ENCODE measurements around the gene CEP152.
"Not testable (repeated sequence)": the region's sequence is repeated elsewhere in the genome, so short reads cannot be mapped to it uniquely, and the experiment has no call there.

The CEP152 gene

DNA sequence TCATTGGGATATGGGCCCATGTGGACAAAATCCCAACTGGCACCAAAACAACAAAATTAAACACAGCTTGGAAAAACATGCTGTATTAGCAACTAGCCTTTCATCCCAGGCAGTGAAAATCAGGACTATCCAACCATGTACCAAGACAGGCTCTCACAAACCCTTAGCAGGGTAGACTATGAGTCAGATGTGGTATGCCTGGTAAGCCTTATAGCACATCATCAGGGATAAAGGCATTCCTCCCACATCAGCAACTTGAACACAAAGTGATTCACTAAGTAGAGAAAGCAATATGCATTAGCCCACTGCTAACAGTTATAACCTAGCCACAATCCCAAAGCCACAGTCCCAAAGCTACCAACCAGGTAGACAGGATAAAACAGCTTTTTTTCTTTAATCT lies 8.0 kb downstream of the CEP152 start:
- DNase-seq, result no peak

DNA sequence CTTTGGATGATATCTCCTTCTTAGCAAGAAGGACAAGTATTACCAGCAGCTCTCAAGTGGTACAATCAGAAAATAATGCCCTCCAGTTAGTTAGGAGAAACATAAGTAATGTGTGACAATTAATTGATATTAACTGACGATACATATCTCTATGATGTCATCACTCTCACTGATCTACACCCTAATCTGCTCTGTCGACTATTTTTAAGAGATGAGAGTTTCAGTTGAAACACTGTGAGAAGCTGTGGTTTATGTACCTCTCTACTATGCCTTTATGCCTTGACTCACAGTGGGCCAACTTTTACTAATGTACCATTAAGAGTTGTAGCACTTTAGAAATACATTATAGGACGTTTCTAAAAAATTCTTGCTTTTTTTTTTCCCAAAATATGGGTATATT lies 8.6 kb downstream of the CEP152 start:
- no peak for DNase-seq

DNA sequence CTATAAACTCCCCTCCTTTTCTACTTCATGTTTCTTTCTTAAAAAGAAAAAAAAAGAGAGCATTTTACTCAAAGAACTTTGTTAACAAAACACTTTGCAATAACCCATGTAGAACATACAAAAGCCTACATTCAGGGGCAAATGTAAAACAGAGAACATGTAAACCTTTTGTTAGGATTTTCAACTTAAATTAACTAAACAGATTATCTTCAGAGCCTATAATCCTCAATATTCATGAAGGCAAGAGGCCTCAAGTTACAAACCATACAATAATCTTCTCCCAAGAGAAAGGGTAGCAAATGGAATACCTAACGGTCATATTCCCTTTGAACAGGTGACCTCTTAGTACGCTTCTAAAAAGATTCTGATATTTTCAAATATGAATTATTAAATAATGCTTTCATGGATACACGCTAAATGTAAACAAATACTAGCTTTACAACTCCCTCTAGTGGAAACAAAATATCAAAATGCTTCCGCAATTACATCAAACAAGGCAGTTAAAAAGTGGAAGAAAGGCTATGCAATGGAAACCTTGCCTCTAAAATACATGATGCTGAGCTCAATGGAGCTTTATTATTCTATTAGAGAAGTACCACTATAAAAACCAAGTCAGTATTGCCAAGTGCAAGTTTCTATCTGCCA lies 9.9 kb downstream of the CEP152 start:
- no peak for DNase-seq

DNA sequence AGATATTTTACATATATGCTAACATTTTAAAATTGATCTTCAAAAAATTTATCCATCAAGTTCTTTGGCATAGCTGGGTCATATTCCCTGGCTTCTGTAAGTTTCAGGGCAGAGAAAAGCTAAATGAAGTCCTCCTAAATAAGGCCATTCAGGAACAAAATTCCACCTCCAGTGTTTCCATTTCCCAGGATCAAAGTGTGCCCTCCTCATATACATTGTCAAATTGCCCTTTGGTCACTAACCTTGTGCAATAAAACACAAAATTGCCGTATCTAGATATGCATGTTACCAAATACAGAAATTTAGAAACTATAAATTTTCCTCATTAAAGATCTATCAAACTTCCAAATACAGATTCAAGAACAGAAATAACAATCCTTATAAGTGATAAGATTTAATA lies 10.6 kb downstream of the CEP152 start:
- no peak for DNase-seq

DNA sequence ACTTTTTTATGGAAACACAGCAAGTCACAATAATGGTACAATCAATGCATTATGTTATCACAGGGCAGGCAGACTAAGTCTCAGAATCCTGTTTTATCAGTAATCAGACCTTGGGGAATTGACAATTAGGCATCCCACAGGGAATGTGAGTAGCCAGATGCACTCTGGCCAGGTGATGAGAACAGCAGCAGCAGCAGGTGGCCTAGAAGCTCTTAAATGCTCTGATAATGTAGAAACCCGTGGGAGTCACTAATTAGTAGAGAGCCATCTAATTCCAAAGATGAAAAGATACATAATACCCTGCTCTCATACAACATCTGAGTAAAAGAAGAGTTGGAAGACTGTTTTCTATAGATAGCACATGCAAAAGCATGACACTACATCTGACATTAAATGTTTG lies 12.6 kb downstream of the CEP152 start:
- DNase-seq, result no peak

DNA sequence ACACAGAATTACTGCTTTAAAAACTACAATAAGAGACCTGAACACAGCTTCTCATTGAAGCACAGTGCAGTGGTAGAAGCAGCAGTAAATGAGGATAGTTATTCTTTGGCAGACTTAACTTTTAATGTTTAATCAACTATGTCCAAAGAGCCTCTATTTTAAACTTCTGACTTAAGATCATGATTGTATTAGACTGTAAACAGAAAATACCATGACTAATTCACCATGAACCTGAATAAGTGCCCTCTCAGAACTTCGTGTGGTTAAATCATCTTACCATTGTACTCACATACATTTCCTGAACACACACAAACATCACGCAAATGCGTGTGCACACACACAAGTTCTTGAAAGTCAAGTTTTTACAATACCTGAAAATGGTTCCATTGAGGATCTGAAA lies 13.9 kb downstream of the CEP152 start:
- DNase-seq, result no peak

DNA sequence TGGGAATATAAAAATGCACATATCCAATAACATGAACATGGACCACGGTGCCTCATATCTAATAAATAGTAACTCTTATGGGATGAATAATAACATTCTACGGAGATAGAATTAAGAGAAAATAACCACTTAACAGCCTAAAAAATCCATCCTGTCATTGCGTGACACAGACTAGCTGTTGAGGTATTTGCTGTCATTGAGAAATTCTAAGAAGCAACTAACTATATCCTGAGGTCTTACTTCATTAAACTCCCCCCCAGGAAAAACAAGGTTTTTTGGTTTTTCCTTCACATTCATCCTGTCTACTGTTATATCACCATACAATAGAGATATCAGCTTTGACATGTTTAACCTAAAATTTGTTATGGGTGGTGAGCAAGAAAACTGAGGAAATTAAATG lies 14.3 kb downstream of the CEP152 start:
- DNase-seq, result no peak

DNA sequence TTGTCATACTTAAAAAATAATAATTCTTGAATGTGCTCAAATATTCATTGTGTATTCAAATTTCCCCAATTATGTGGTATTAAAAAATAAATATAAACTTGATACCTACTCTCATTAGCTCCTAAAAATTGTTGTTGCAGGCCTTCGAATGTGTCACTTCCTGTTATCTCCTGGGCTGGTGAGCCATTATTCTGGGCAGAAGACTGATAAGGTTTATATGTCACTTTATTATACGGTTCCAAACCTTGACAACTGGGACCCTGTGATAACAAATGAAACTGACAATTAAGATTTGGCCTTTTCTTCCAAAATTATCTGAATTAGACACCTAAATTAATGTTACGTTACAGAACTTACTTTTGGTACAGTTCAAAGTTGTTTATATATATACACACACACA lies 15.0 kb downstream of the CEP152 start:
- DNase-seq, result no peak

DNA sequence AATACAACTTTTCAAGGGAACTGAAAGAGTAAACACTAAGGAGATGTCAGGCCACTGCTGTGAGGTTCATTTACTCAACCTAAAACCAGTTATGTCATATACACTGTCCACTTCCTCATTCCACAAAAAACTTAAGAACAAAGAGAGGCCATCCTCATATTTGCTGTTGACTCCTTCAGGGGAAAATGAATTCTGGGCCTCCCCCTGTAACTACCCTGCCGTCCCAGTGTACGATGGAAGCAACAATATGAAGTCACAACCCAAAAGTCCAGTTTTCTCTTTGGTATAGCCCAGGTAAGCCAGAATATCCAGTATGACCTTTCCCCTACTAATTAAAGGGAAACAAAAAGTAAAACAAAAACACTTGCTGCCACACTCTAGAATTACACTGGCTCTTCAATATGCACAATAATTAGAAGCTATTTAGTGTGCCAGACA lies 16.2 kb downstream of the CEP152 start:
- DNase-seq, result no peak

DNA sequence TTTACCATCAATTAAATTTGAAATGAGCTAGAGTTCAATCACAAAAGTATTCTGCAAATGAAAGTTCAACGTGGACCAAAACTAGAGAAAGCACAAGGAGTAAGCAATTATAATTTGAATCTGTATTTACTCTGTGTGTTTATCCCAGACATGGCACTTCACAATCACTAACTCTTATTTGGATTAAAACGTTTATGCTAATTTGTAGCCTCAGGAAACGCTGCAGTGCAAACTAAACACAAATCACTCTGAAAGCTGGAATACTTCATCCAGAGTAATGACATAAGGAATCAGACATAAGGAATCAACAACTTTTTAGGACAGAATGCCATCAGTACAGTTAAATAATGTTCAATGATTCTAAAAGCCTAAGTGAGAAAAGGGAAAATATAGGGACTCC lies 18.5 kb downstream of the CEP152 start:
- DNase-seq, result no peak

DNA sequence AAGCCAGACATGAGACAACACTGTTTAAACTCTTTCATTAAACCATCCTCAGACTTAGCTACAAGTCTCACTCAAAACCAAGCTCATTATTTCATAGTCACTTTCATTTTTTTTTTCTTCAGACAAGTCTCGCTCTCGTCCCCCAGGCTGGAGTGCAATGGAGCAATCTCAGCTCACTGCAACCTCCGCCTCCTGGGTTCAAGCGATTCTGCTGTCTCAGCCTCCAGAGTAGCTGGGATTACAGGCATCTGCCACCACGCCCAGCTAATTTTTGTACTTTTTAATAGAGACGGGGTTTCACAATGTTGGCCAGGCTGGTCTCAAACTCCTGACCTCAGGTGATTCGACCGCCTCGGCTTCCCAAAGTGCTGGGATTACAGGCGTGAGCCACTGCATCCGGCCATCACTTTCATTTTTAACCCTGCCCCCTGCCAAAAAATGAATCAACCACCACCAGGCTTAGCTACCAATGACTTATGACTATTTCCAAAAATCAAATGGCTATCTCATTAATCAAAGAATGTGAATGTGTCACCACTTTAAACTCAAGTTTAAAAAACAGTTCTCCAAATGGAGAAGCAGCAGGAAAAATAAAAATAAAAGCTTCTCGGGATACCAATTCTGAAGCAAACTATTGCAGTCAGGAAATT lies 20.3 kb downstream of the CEP152 start:
- DNase-seq, result not testable (repeated sequence)

DNA sequence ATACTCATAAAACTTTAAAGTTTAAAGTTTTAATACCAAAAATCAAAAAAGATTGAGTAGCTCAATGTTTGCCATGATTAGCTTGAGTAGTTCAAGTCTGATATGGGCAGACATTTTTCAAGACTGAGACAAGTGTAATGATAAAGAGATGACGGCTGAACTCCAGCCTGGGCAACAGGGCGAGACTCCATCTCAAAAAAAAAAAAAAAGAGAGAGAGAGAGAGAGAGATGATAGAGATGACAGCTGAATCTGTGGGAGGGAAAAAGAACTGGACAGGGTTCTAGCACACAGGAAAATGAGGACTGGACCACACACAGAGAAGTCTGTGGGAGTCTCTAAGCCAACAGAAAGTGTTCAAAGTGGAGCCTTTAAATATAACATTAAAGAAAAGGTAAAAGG lies 25.2 kb downstream of the CEP152 start:
- DNase-seq, result no peak

DNA sequence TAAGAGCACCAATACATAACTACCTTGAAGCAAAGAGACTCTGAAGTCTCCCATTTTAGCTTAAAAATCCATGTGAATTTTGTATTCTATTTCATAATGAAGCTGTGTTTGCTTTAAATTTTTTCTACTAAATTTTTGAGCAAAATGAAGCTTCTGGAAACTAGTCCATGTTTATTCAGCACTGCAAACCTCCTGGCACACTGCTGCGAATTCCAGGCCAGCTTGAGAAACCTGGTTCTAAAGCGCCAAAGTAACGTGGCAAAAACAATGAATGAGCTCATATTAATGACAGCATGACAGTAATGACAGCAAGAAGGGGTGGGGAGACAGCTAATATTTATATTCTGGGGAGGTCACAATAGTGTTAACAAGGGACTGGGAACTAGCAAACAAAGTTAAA lies 25.7 kb downstream of the CEP152 start:
- DNase-seq, result no peak

DNA sequence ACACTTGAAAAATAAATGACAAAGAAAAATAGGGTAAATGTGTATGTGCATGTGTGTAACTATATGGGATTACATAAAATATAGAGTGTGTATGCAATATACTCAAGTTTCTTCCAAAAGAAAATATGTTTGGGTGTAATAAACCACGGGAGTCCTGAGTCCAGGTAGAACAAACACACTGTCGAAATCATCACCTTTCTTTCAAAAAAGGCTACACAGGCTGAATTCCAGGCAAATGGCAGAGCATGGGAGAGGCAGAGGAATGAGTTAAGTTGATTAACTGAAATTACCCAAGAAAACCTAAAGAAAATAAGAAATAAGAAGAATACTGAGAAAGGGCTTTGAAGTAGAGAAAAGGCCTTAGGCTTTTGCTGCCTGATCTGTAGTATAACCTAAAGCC lies 26.1 kb downstream of the CEP152 start:
- DNase-seq, result no peak

DNA sequence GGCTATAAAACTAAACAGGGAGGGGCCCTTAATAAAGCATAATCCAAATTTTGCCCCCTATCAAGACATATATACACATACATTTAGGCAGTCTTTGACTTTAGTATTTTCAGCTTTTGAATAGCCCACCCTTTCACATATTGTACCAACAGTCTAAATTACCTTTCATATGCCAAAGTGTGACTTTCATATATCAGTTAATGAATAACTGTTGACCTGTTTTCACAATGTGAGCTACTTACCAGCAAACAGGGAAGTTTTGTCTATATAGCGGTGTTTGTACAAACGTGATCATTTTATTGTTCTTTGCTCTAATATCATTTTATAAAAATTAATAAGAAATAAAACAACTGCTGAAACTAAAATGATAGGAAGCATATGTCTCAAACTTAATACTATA lies 28.0 kb downstream of the CEP152 start:
- DNase-seq, result no peak

DNA sequence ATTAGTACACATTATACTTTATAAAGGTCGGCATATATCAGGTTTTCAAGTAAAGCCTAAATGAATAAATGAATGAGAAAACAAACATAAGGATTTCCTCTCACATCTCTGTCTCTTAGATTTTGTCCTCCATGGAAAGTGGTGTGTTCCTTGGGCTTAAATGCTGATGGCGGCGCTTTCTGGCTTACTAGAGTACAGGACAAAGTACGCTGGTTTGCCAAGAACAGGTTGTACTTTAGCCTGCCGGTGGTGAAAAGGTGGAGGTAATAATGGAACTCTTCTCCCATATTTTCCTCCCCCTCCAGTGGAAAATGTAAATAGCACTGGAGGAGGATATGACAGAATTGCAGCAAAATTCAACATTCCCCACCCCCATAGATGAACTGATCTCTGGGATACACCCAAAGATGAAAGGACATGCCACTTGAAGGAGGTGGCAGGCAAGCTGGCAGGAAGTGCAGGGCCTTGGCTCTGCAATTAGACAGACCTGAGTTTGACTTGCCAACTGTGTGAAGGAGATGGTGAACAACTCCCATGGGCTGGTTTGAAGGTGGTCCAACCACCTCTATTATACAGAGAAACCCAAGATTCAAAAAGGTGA lies 29.3 kb downstream of the CEP152 start:
- DNase-seq, result no peak

DNA sequence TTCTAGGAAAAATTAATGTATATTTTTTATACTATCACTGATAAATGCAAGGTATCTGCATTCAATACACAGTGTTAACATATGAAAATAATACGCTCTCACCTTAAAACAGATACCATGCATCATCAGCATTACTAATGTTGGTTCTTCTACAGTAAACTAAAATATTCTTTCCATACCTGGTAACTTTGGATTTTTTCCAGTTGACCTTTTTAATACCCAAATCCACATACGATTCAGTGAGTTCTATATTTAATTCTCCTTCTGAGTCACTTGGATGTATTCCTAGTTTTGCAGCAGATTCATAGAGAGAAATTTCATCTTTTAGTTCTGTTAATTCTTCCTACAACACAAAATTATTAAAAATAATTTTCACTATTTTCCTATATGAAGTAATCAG lies 29.9 kb downstream of the CEP152 start:
- no peak for DNase-seq

DNA sequence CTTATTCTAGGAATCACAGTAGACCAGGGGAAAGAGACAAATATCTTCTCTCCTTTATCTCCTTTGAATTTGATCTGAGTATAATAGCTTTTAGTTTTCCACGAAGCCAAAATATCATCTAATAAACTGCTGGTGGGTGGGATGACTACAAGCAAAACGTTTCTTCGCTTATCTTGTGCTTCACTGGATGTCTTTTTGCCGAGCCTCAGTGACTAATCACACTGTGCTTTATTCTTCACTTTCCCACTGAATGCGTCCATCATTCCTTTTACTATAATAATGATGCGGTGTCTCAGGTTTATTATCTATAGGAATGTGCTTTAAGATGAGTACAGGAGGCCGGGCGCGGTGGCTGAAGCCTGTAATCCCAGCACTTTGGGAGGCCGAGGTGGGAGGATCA lies 32.5 kb downstream of the CEP152 start:
- no peak for DNase-seq

DNA sequence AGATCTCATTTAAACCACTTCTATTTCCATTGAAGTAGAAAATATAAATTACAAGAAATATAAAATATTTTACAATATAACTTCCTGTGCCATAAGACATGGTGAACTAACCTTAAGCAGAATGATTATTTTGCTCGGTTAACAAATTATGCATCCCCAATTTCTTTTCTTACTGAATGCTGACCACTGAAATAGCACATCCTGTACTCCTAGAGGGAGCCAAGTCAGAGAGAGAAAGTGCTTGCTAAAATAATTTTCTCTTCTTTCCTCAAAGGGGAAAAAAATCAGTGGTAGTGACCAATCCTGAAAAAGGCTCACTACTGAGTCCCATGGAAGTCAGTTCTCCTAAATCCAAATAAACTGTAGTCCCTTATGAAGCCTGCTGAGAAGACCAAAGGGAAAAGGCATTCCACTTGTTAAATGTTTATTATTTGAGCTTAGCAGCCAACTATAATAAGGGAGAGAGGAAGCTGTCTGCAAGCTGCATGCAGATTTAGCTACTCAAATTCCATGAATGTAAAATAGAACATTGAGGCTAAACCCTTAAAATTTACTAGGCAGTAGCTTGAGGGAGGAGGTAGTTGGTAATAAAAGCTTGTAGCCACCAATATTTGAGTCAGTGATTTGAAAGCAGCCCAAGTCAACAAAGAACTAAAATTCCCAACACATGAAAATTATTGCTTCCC lies 33.1 kb downstream of the CEP152 start:
- no peak for DNase-seq

DNA sequence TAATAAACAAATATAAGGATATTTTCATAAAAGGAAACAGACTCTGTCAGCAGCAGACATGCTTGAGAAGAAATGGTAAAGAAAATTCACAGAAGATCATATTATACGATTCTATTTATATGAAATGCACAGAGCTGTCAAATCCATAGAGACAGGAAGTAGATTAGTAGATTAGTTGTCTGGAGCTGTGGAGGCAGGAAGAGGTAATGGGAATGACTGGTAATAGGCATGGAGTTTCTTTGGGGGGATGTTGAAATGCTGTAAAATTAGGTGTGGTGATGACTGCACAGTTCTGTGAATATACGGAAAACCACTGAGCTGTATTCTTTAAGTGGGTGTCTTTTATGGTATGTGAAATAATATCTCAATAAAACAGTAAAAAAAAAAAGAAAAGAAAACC lies 35.3 kb downstream of the CEP152 start:
- DNase-seq, result no peak

DNA sequence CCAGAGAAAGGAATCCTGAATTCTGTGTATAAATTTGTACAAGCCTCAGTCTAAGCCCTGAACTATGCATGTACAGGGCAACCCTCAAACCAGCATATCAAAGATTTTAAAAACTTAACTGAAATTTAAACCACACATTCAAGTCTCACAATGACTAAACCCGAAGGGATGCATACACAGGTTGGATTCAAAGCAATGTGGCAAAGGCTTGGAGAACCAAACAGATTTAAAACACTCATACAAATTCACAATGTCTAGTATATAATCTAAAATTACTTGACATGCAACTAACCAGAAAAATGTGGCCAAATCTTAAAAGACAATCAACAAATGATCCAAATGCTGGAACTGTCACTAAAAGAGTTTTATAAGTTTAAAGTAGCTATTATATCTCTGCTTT lies 36.4 kb downstream of the CEP152 start:
- no peak for DNase-seq

DNA sequence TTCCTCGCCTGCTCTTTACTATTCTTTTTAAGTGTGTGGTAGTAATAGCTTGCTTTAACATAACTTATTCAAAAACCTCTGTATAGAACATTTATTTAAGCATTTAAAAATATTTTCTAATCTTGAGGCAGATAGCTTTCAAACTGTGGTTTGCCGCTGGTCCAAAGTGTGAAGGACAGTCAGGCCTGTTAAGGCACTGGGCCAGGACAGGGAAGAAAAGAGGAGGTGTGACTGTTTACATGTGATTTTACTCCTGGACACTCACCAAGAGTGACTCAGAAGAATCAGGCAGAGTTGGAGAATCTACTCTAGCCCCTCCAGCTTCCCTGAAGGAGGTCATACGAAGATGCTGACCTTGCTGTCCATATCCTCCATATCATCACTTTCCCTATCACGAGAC lies 44.7 kb downstream of the CEP152 start:
- no peak for DNase-seq

DNA sequence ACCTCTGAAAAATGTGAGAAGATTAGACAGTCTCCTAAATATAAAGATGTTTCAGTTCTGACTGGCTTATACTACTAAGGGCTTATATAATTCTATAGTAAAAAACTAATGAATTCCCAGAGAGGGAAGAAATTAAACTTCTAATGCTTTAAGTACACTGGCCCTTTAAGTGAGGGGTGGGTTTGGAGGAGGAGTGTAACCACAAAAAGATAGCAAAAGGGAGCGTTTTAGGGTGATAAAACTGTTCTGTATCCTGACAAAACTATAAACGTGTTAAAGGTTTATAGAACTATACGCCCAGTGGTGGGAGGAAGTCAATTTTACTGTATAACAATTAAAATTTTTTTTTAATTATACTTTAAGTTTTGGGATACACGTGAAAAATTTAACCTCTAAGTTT lies 45.8 kb downstream of the CEP152 start:
- DNase-seq, result no peak

Measured in activated naive CD4-positive, alpha-beta T cell treated with Interleukin-2 at 50 U/mL for 16 hours (primary cell).